ENCODE data around the gene DHX15.

DNA sequence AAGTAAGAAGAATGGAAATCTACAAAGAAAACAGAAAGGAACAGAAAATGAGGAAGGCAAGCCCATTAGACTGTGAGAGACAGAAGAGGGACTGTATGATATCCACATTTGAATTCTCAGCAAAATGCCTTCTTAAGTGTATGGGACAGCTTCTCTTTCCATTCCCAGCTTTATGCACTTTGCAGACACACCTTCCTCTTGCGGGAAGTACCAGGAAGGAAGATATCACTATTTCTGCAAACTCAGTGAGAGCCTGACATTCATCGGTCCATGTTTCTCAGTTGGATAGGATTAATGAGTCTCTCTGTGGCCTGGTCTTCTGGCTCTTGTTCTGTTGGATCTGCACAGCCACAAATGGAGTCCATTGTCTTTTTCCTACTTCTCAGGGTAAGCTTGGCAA, 31.6 kb upstream of the DHX15 start:
- TF ChIP-seq, protein P1, sequence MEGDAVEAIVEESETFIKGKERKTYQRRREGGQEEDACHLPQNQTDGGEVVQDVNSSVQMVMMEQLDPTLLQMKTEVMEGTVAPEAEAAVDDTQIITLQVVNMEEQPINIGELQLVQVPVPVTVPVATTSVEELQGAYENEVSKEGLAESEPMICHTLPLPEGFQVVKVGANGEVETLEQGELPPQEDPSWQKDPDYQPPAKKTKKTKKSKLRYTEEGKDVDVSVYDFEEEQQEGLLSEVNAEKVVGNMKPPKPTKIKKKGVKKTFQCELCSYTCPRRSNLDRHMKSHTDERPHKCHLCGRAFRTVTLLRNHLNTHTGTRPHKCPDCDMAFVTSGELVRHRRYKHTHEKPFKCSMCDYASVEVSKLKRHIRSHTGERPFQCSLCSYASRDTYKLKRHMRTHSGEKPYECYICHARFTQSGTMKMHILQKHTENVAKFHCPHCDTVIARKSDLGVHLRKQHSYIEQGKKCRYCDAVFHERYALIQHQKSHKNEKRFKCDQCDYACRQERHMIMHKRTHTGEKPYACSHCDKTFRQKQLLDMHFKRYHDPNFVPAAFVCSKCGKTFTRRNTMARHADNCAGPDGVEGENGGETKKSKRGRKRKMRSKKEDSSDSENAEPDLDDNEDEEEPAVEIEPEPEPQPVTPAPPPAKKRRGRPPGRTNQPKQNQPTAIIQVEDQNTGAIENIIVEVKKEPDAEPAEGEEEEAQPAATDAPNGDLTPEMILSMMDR (IDR thresholded peaks at IDR 0.05): no peak
- TF ChIP-seq POLR2A (IDR thresholded peaks at IDR 0.05): no peak
